Measurements from ENCODE around the gene UNC50.

The UNC50 gene

GRCh38 chr2:98637401-98638147, 29.2 kb downstream of the UNC50 start:
- no peak for DNase-seq (ENCODE audit: low read depth in 1 of 2, low spot score in 1 of 2)

GRCh38 chr2:98643496-98644100, 35.2 kb downstream of the UNC50 start:
- Histone ChIP-seq H3K27me3 (ENCODE audit: insufficient read depth, poor library complexity, severe bottlenecking) (no peaks in the 10 kb centered on the region), H3K4me3 (replicated peaks; ENCODE audit: insufficient read depth, low read length) (no peak overlapping the region), H3K27ac (replicated peaks) (no peak overlapping the region)
- DNase-seq (ENCODE audit: low read depth in 1 of 2, low spot score in 1 of 2), result no peak
- TF ChIP-seq CTCF (IDR thresholded peaks at IDR 0.05; ENCODE audit: insufficient read depth, low read length) (no peak), GABPA (IDR thresholded peaks at IDR 0.05; ENCODE audit: low read depth) (no peak), REST (IDR thresholded peaks at IDR 0.05; ENCODE audit: insufficient replicate concordance, low read depth) (no peak)

More at GRCh38 chr2:98637401-98638147, 29.2 kb downstream of the UNC50 start:
- Histone ChIP-seq H3K27me3 (ENCODE audit: insufficient read depth, poor library complexity, severe bottlenecking) (no peaks in the 10 kb centered on the region), H3K4me3 (replicated peaks; ENCODE audit: insufficient read depth, low read length) (no peak overlapping the region), H3K27ac (replicated peaks) (no peak overlapping the region)
- no peak for TF ChIP-seq CTCF (IDR thresholded peaks at IDR 0.05; ENCODE audit: insufficient read depth, low read length)
- no peak for TF ChIP-seq SPI1 (IDR thresholded peaks at IDR 0.05; ENCODE audit: borderline replicate concordance, low read depth)
- TF ChIP-seq REST (IDR thresholded peaks at IDR 0.05; ENCODE audit: insufficient replicate concordance, low read depth), result no peak
- no peak for TF ChIP-seq POLR2AphosphoS5 (IDR thresholded peaks at IDR 0.05; ENCODE audit: low read depth)
- no peak for TF ChIP-seq GABPA (IDR thresholded peaks at IDR 0.05; ENCODE audit: low read depth)

GRCh38 chr2:98647636-98648035, 39.2 kb downstream of the UNC50 start:
- TF ChIP-seq GABPA (IDR thresholded peaks at IDR 0.05; ENCODE audit: low read depth), result no peak
- TF ChIP-seq REST (IDR thresholded peaks at IDR 0.05; ENCODE audit: insufficient replicate concordance, low read depth), result no peak
- TF ChIP-seq CTCF (IDR thresholded peaks at IDR 0.05; ENCODE audit: insufficient read depth, low read length), result no peak
- no peak for TF ChIP-seq SPI1 (IDR thresholded peaks at IDR 0.05; ENCODE audit: borderline replicate concordance, low read depth)
- no peak for TF ChIP-seq POLR2AphosphoS5 (IDR thresholded peaks at IDR 0.05; ENCODE audit: low read depth)
- Histone ChIP-seq H3K27ac (replicated peaks) (no peak overlapping the region), H3K27me3 (ENCODE audit: insufficient read depth, poor library complexity, severe bottlenecking) (no peaks in the 10 kb centered on the region), H3K4me3 (replicated peaks; ENCODE audit: insufficient read depth, low read length) (no peak overlapping the region)
- DNase-seq (ENCODE audit: low read depth in 1 of 2, low spot score in 1 of 2), result no peak
